ENCODE measurements around the gene PIK3CA. TPM values are rescaled to one million over a fixed set of nuclear protein-coding genes. Genes with fewer than 3 reads are reported as not detected.
A peak's percentile ranks its signal among the peaks of the same experiment; 100 is the strongest.

PIK3CA gene
- total RNA-seq, 1 donor from 2014 or later: 17.6 TPM

GRCh38 chr3:179141890-179142289 is 6.3 kb upstream of the PIK3CA start:
- no peaks in the 10 kb centered on the region for H3K9me3 Mint-ChIP-seq
- no peak for DNase-seq (ENCODE audit: extremely low spot score, unreplicated experiment)
- peaks cover 14% of the 10 kb centered on the region for H3K27me3 Mint-ChIP-seq
- no peak for TF ChIP-seq CTCF (conservative IDR thresholded peaks at IDR 0.05)
- H3K4me1 Mint-ChIP-seq (ENCODE audit: unreplicated experiment): no peaks in the 10 kb centered on the region
- no peak overlapping the region for H3K4me3 Mint-ChIP-seq
- no peak overlapping the region for H3K27ac Mint-ChIP-seq
- H3K36me3 Mint-ChIP-seq: no peaks in the 10 kb centered on the region

GRCh38 chr3:179146911-179147513 is 1.1 kb upstream of the PIK3CA start:
- Mint-ChIP-seq H3K9me3 (no peaks in the 10 kb centered on the region), H3K36me3 (no peaks in the 10 kb centered on the region), H3K27me3 (no peaks in the 10 kb centered on the region), H3K4me1 (ENCODE audit: unreplicated experiment) (peaks cover 18% of the 10 kb centered on the region), H3K27ac (no peak overlapping the region), H3K4me3 (no peak overlapping the region)
- DNase-seq (ENCODE audit: extremely low spot score, unreplicated experiment): no peak
- TF ChIP-seq CTCF (conservative IDR thresholded peaks at IDR 0.05): peak; percentile 81

- TF ChIP-seq CTCF (conservative IDR thresholded peaks at IDR 0.05): peak; percentile 57
- peaks cover 18% of the 10 kb centered on the region for H3K4me1 Mint-ChIP-seq (ENCODE audit: unreplicated experiment)
- H3K4me3 Mint-ChIP-seq: no peak overlapping the region
- no peak for DNase-seq (ENCODE audit: extremely low spot score, unreplicated experiment)
- no peaks in the 10 kb centered on the region for H3K27me3 Mint-ChIP-seq
- no peak overlapping the region for H3K27ac Mint-ChIP-seq
- no peaks in the 10 kb centered on the region for H3K9me3 Mint-ChIP-seq
- no peaks in the 10 kb centered on the region for H3K36me3 Mint-ChIP-seq
These were observed 664 bp upstream of the PIK3CA start for GRCh38 chr3:179147514-179147872.

- Mint-ChIP-seq H3K36me3 (no peaks in the 10 kb centered on the region), H3K27ac (peak overlapping the region; percentile 97), H3K9me3 (no peaks in the 10 kb centered on the region), H3K4me3 (peak overlapping the region; percentile 95), H3K4me1 (ENCODE audit: unreplicated experiment) (peaks cover 18% of the 10 kb centered on the region), H3K27me3 (no peaks in the 10 kb centered on the region)
- peak; percentile 27 for TF ChIP-seq CTCF (conservative IDR thresholded peaks at IDR 0.05)
- no peak for DNase-seq (ENCODE audit: extremely low spot score, unreplicated experiment)
These were observed 654 bp downstream of the PIK3CA start for GRCh38 chr3:179148616-179149405.

GRCh38 chr3:179149406-179149867 is 1.3 kb downstream of the PIK3CA start:
- Mint-ChIP-seq H3K4me1 (ENCODE audit: unreplicated experiment) (peaks cover 18% of the 10 kb centered on the region), H3K36me3 (no peaks in the 10 kb centered on the region), H3K9me3 (no peaks in the 10 kb centered on the region), H3K27ac (peak overlapping the region; percentile 97), H3K4me3 (peak overlapping the region; percentile 95), H3K27me3 (no peaks in the 10 kb centered on the region)
- DNase-seq (ENCODE audit: extremely low spot score, unreplicated experiment): no peak
- no peak for TF ChIP-seq CTCF (conservative IDR thresholded peaks at IDR 0.05)

All from type B pancreatic cell (in vitro differentiated cells).